ENCODE measurements around the gene PLEKHO2.

Gene PLEKHO2

GRCh38 chr15:64861331-64861730 lies 19.6 kb downstream of the PLEKHO2 start:
- TF ChIP-seq ZFX (IDR thresholded peaks at IDR 0.05; ENCODE audit: borderline replicate concordance): no peak
- TF ChIP-seq CTCF (IDR thresholded peaks at IDR 0.05): no peak
- H3K27ac ChIP-seq: no peak overlapping the region

- no peak for TF ChIP-seq ZFX (IDR thresholded peaks at IDR 0.05; ENCODE audit: borderline replicate concordance)
- TF ChIP-seq CTCF (IDR thresholded peaks at IDR 0.05): no peak
- no peak overlapping the region for H3K27ac ChIP-seq
Observed at GRCh38 chr15:64861960-64862359, 20.2 kb downstream of the PLEKHO2 start.

- TF ChIP-seq CTCF (IDR thresholded peaks at IDR 0.05) (no peak), ZFX (IDR thresholded peaks at IDR 0.05; ENCODE audit: borderline replicate concordance) (no peak)
- H3K27ac ChIP-seq: no peak overlapping the region
Observed at GRCh38 chr15:64862408-64862807, 20.7 kb downstream of the PLEKHO2 start.

GRCh38 chr15:64864068-64864467 lies 22.4 kb downstream of the PLEKHO2 start:
- TF ChIP-seq ZFX (IDR thresholded peaks at IDR 0.05; ENCODE audit: borderline replicate concordance): no peak
- no peak for TF ChIP-seq CTCF (IDR thresholded peaks at IDR 0.05)
- H3K27ac ChIP-seq: no peak overlapping the region

- H3K27ac ChIP-seq: no peak overlapping the region
Observed at GRCh38 chr15:64865126-64865997, 23.6 kb downstream of the PLEKHO2 start.

GRCh38 chr15:64865998-64866520 lies 24.3 kb downstream of the PLEKHO2 start:
- no peak overlapping the region for H3K27ac ChIP-seq
- TF ChIP-seq CTCF (IDR thresholded peaks at IDR 0.05) (no peak), ZFX (IDR thresholded peaks at IDR 0.05; ENCODE audit: borderline replicate concordance) (no peak)

More at GRCh38 chr15:64865126-64865997, 23.6 kb downstream of the PLEKHO2 start:
- TF ChIP-seq CTCF (IDR thresholded peaks at IDR 0.05): no peak
- no peak for TF ChIP-seq ZFX (IDR thresholded peaks at IDR 0.05; ENCODE audit: borderline replicate concordance)

GRCh38 chr15:64869501-64869900 lies 27.8 kb downstream of the PLEKHO2 start:
- TF ChIP-seq CTCF (IDR thresholded peaks at IDR 0.05) (no peak), ZFX (IDR thresholded peaks at IDR 0.05; ENCODE audit: borderline replicate concordance) (no peak)

More at GRCh38 chr15:64869501-64869900, 27.8 kb downstream of the PLEKHO2 start:
- H3K27ac ChIP-seq: no peak overlapping the region
